Right kidney (tissue), 9 donors: ENCODE results near the gene RPP14.
"Not testable (repeated sequence)": the region's sequence is repeated elsewhere in the genome, so short reads cannot be mapped to it uniquely, and the experiment has no call there.

ENCODE experiments used
- DNase-seq: peaks from one replicate; pipeline ENCODE4 v3.0.0-alpha.2; 2016
- long read RNA-seq, 8 donors: transcript quantifications; one replicate each; lab custom pipeline, GENCODE V29; 2026

RPP14 gene
- long read RNA-seq, donor 1, full-length matches to known transcripts = 8 of 8 reads
- long read RNA-seq, donor 1, partial matches to known transcripts = 0 of 8 reads
- long read RNA-seq, donor 1, other reads (novel, unspliced or antisense) = 0 of 8 reads
- long read RNA-seq, donor 2, full-length matches to known transcripts = 3 of 3 reads
- long read RNA-seq, donor 2, partial matches to known transcripts = 0 of 3 reads
- long read RNA-seq, donor 2, other reads (novel, unspliced or antisense) = 0 of 3 reads
- long read RNA-seq, donor 3, full-length matches to known transcripts = 4 of 4 reads
- long read RNA-seq, donor 3, partial matches to known transcripts = 0 of 4 reads
- long read RNA-seq, donor 3, other reads (novel, unspliced or antisense) = 0 of 4 reads
- long read RNA-seq, donor 4, full-length matches to known transcripts = 5 of 5 reads
- long read RNA-seq, donor 4, partial matches to known transcripts = 0 of 5 reads
- long read RNA-seq, donor 4, other reads (novel, unspliced or antisense) = 0 of 5 reads
- long read RNA-seq, donor 5, full-length matches to known transcripts = 12 of 12 reads
- long read RNA-seq, donor 5, partial matches to known transcripts = 0 of 12 reads
- long read RNA-seq, donor 5, other reads (novel, unspliced or antisense) = 0 of 12 reads
- long read RNA-seq, donor 6, full-length matches to known transcripts = 4 of 4 reads
- long read RNA-seq, donor 6, partial matches to known transcripts = 0 of 4 reads
- long read RNA-seq, donor 6, other reads (novel, unspliced or antisense) = 0 of 4 reads
- long read RNA-seq, donor 7, full-length matches to known transcripts = 11 of 11 reads
- long read RNA-seq, donor 7, partial matches to known transcripts = 0 of 11 reads
- long read RNA-seq, donor 7, other reads (novel, unspliced or antisense) = 0 of 11 reads
- long read RNA-seq, donor 8, full-length matches to known transcripts = 3 of 3 reads
- long read RNA-seq, donor 8, partial matches to known transcripts = 0 of 3 reads
- long read RNA-seq, donor 8, other reads (novel, unspliced or antisense) = 0 of 3 reads

- peak; percentile 100 for DNase-seq
These were observed at the start of gene RPP14, which contains the start of gene HTD2 for GRCh38 chr3:58305882-58306711. RPP14 (plus strand) TSS chr3:58306245; CDS start chr3:58310330, 4,085 bp downstream. HTD2 (plus strand) TSS chr3:58306520; CDS start chr3:58317614, 11,094 bp downstream.

- DNase-seq = no peak
These were observed 49.5 kb upstream of the RPP14 start for GRCh38 chr3:58256511-58256910.

- no peak for DNase-seq
These were observed 47.5 kb upstream of the RPP14 start for GRCh38 chr3:58258392-58259055.

- no peak for DNase-seq
These were observed 45.7 kb upstream of the RPP14 start for GRCh38 chr3:58260261-58260731.

- no peak for DNase-seq
These were observed 45.3 kb upstream of the RPP14 start for GRCh38 chr3:58260733-58261132.

- DNase-seq = no peak
These were observed 43.9 kb upstream of the RPP14 start for GRCh38 chr3:58261954-58262666.

GRCh38 chr3:58266577-58266976 is 39.5 kb upstream of the RPP14 start:
- DNase-seq = no peak

GRCh38 chr3:58267543-58267942 is 38.5 kb upstream of the RPP14 start:
- not testable (repeated sequence) for DNase-seq

- no peak for DNase-seq
These were observed 36.7 kb upstream of the RPP14 start for GRCh38 chr3:58269356-58269755.

- DNase-seq = no peak
These were observed 35.6 kb upstream of the RPP14 start for GRCh38 chr3:58270485-58270884.

GRCh38 chr3:58271901-58272501 is 34.0 kb upstream of the RPP14 start:
- no peak for DNase-seq

GRCh38 chr3:58272891-58273290 is 33.2 kb upstream of the RPP14 start:
- DNase-seq = no peak

GRCh38 chr3:58273362-58273761 is 32.7 kb upstream of the RPP14 start:
- not testable (repeated sequence) for DNase-seq

GRCh38 chr3:58274027-58274614 is 31.9 kb upstream of the RPP14 start:
- DNase-seq = no peak

- no peak for DNase-seq
These were observed 25.0 kb upstream of the RPP14 start for GRCh38 chr3:58281069-58281468.

GRCh38 chr3:58285334-58285733 is 20.7 kb upstream of the RPP14 start:
- no peak for DNase-seq

GRCh38 chr3:58287354-58287753 is 18.7 kb upstream of the RPP14 start:
- no peak for DNase-seq

- no peak for DNase-seq
These were observed 17.9 kb upstream of the RPP14 start for GRCh38 chr3:58288011-58288728.
